BLaER1 (cell line): ENCODE results near the gene GPAT2.
"Not testable (repeated sequence)": the region's sequence is repeated elsewhere in the genome, so short reads cannot be mapped to it uniquely, and the experiment has no call there.

Experiments used
- H3K27ac ChIP-seq: shearing (Covaris generic); formaldehyde crosslinking; 2 replicates; pipeline ENCODE4 v1.8.1; 2022
- H3K27me3 ChIP-seq: shearing (Covaris generic); formaldehyde crosslinking; 2 replicates; pipeline ENCODE4 v1.8.1; 2022
- H3K36me3 ChIP-seq: shearing (Covaris generic); formaldehyde crosslinking; 2 replicates; pipeline ENCODE4 v1.8.1; 2022
- H3K4me1 ChIP-seq: shearing (Covaris generic); formaldehyde crosslinking; 2 replicates; pipeline ENCODE4 v1.8.1; 2022
- H3K4me2 ChIP-seq: shearing (Covaris generic); formaldehyde crosslinking; 2 replicates; pipeline ENCODE4 v1.8.1; 2022
- H3K4me3 ChIP-seq: shearing (Covaris generic); formaldehyde crosslinking; 2 replicates; pipeline ENCODE4 v1.8.1; 2022
- H3K9ac ChIP-seq: shearing (Covaris generic); formaldehyde crosslinking; 2 replicates; pipeline ENCODE4 v1.8.1; 2022
- H3K9me3 ChIP-seq: shearing (Covaris generic); formaldehyde crosslinking; 2 replicates; pipeline ENCODE4 v1.8.1; 2022
- H4K20me1 ChIP-seq: shearing (Covaris generic); formaldehyde crosslinking; 2 replicates; pipeline ENCODE4 v1.8.1; 2022
- Cebpa-rat ChIP-seq: shearing (Covaris generic); IDR thresholded peaks from 2 replicates; pipeline ENCODE4 v1.8.1; 2022

Gene GPAT2

GRCh38 chr2:96069878-96070277, 35.2 kb upstream of the GPAT2 start:
- not testable (repeated sequence) for H3K9me3 ChIP-seq, H3K4me2 ChIP-seq, H3K9ac ChIP-seq

DNA sequence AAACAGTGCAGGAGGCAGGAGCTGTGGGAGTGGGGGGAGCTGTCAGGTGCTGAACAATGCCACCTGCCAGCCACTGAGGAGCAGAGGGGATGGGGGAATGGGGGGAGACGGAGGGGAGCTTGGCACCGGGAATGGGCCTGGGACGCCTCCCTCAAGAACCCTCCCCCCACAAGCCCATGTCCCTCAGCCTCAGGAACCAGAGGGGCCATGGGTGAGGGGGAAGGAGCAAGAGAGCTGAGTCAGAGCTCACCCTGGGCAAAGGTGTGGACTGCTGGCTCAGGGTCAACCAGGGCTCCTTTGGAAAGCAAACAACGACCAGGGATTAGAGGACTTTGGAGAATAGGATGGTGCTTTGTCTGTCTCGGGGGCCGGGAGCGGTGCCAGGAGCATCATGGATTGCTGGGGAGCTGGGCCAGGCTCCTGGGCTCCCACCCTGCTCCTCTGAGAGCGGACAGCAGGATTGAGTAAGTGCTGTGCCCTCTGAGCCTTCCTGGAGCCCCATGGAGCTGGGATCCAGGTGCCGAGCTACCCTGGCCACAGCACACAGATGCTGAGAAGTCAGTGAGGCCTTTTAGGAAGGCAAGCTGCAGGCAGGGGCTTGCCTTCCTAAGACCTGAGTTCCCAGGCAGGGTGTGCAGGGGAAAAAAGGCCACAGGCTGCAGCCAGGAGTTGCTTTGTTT, 33.3 kb upstream of the GPAT2 start:
- H3K4me1 ChIP-seq, H3K4me3 ChIP-seq, H3K9me3 ChIP-seq, H4K20me1 ChIP-seq, H3K27ac ChIP-seq, H3K27me3 ChIP-seq, H3K9ac ChIP-seq, H3K4me2 ChIP-seq, H3K36me3 ChIP-seq: not testable (repeated sequence)

More at GRCh38 chr2:96069878-96070277, 35.2 kb upstream of the GPAT2 start:
- H4K20me1 ChIP-seq, H3K4me3 ChIP-seq, H3K4me1 ChIP-seq, H3K27ac ChIP-seq, H3K36me3 ChIP-seq, H3K27me3 ChIP-seq: not testable (repeated sequence)

- H3K27me3 ChIP-seq, H3K4me1 ChIP-seq, H3K4me3 ChIP-seq, H3K9ac ChIP-seq, H3K9me3 ChIP-seq, H3K27ac ChIP-seq, H3K4me2 ChIP-seq, H4K20me1 ChIP-seq, H3K36me3 ChIP-seq: not testable (repeated sequence)
Observed at GRCh38 chr2:96067098-96067660, 32.5 kb upstream of the GPAT2 start.

DNA sequence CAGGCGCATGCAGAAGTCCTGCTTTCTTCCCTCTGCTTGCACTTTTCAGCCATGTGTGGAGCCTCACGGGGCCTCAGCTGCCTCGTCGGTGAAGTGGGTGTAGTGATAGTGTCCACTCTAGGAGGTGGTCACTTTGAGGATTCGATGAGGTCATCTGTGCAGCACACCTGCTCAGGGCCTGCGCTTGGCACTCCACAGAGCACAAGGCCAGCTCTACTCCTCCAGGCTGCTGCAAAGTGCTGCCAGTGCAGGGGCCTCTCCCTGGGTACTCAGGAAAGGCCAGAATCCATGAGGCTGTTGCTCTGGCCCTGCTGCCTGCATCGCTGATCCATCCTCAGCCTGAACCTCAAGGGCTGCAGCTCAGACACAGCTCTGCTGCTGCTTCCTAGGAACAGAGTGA, 31.8 kb upstream of the GPAT2 start:
- H3K9ac ChIP-seq, H3K4me2 ChIP-seq, H3K4me3 ChIP-seq, H3K4me1 ChIP-seq, H3K9me3 ChIP-seq, H3K27me3 ChIP-seq, H4K20me1 ChIP-seq, H3K27ac ChIP-seq, H3K36me3 ChIP-seq: not testable (repeated sequence)

DNA sequence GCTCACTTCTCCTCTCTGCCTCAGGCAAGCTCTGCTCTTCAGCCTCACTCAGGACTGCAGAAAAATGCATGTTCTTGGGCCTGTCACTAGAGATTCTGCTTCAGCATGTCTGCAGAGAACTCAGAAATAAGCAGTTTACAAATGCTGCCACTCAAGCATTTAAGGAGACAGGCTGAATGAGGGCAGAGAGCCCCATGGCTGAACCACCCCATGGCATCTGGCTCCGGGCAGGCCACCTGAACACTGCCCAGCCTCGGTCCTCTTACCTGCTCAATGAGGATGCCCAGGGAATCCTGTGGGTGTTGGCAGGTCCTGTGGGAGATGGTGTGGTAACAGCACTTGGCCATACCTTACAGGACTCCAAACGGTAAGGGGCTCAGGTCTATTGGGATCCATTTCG, 31.2 kb upstream of the GPAT2 start:
- H3K27me3 ChIP-seq, H4K20me1 ChIP-seq, H3K36me3 ChIP-seq, H3K27ac ChIP-seq, H3K4me2 ChIP-seq, H3K9ac ChIP-seq, H3K9me3 ChIP-seq, H3K4me3 ChIP-seq, H3K4me1 ChIP-seq: not testable (repeated sequence)

- H3K27me3 ChIP-seq: no peaks in the 10 kb centered on the region
- no peak overlapping the region for H3K4me2 ChIP-seq
- H3K9ac ChIP-seq: no peak overlapping the region
- no peak overlapping the region for H3K4me3 ChIP-seq
- H3K36me3 ChIP-seq: no peaks in the 10 kb centered on the region
- H3K4me1 ChIP-seq: no peaks in the 10 kb centered on the region
- H3K9me3 ChIP-seq: no peaks in the 10 kb centered on the region
- H3K27ac ChIP-seq: no peak overlapping the region
- H4K20me1 ChIP-seq: no peaks in the 10 kb centered on the region
- TF ChIP-seq Cebpa-rat: no peak
Observed at GRCh38 chr2:96065381-96065930, 30.7 kb upstream of the GPAT2 start.

DNA sequence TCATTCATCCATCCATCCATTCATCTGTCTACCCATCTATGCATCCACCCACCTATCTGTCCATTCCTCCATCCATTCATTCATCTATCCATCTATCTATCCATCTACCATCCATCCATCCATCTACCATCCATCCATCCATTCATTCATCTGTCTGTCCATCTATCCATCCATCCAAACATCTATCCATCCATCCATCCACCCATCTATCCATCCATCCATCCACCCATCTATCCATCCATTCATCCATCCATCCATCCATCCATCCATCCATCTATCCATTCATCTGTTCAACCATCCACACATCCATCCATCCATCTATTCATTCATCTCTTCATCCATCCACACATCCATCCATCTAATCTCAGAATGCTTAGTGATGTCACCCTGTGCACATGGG, 30.0 kb upstream of the GPAT2 start:
- not testable (repeated sequence) for H4K20me1 ChIP-seq, H3K9me3 ChIP-seq

GRCh38 chr2:96064047-96064675, 29.4 kb upstream of the GPAT2 start:
- H4K20me1 ChIP-seq, H3K36me3 ChIP-seq, H3K9me3 ChIP-seq, H3K4me3 ChIP-seq, H3K9ac ChIP-seq, H3K4me1 ChIP-seq, H3K27ac ChIP-seq, H3K27me3 ChIP-seq, H3K4me2 ChIP-seq: not testable (repeated sequence)

More for the DNA sequence above, 30.0 kb upstream of the GPAT2 start:
- H3K4me3 ChIP-seq, H3K4me1 ChIP-seq, H3K27me3 ChIP-seq, H3K9ac ChIP-seq, H3K4me2 ChIP-seq, H3K36me3 ChIP-seq, H3K27ac ChIP-seq: not testable (repeated sequence)

GRCh38 chr2:96063116-96063899, 28.6 kb upstream of the GPAT2 start:
- H3K27ac ChIP-seq, H4K20me1 ChIP-seq, H3K4me3 ChIP-seq, H3K4me2 ChIP-seq, H3K9me3 ChIP-seq, H3K4me1 ChIP-seq, H3K9ac ChIP-seq, H3K27me3 ChIP-seq, H3K36me3 ChIP-seq: not testable (repeated sequence)

DNA sequence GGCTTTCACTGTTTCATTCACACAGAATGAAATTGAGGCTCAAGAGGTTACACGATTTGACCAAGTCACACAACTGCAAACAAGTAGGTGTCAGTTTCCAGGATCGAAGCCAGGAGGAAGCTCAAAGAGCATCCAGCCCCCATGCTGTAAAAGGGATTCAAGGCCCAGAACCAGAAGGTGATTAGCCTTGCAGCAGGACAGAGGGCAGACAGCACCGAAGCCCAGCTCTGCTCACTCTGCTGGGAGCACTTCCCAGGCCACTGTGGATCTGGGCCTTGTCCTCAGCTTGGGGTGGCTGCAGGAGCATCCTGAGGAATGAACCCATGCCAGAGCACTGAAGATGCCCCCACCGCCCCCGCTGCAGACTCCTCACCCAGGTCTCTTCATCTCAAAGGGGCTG, 27.8 kb upstream of the GPAT2 start:
- not testable (repeated sequence) for H3K9me3 ChIP-seq, H3K36me3 ChIP-seq, H4K20me1 ChIP-seq, H3K9ac ChIP-seq, H3K4me1 ChIP-seq, H3K4me2 ChIP-seq, H3K27ac ChIP-seq, H3K27me3 ChIP-seq, H3K4me3 ChIP-seq

DNA sequence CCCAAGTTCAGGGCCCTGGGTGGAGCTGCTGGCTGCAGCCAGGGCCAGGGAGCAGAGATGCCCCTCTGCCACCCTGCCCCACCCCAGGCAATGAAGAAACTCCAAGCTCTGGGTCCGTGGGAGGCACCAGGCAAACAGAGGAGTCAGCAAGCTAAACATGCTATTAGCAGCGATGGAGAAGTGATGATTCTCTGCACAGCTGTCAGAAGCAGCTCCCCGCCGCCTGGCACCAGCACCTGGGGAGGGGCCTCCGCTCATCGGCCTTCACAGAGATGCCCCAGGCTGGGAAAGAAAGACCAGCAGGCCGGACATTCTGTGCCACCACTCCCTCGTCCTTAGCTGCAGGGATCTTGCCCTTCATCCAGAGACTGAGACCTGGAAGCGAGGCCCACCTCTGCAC, 27.2 kb upstream of the GPAT2 start:
- H3K27ac ChIP-seq, H3K36me3 ChIP-seq, H3K4me1 ChIP-seq, H3K4me3 ChIP-seq, H4K20me1 ChIP-seq, H3K4me2 ChIP-seq, H3K9me3 ChIP-seq, H3K27me3 ChIP-seq, H3K9ac ChIP-seq: not testable (repeated sequence)

DNA sequence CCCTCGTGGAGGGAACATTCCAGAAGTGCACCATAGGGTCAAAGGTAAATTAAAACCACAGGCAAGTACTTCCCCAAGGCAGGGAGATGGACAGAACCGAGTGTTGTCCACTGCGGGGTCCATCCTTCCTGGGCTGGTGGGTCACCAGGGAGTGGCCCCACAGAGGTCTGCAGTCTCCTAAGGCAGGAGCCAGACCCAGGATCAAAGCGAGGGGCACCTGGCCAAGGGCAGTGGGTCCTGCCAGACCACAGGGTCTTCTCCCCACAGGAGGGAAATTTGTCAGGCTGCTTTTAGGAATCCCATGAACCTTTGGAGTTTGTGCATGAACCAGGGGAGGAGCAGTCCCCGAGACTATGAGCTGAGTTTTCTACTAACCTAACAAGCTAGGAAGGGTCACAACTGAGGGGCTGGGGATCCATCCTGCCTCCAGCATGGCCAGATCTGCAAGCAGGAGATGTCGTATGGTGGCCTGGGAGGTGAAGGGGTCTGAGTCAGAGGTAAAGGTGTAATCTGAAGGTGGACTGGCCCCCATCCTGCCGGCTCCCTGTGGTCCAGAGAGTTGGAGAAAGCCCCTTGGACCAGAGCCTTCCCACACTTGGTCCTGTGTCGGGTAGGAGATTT, 26.6 kb upstream of the GPAT2 start:
- not testable (repeated sequence) for H3K27me3 ChIP-seq, H3K36me3 ChIP-seq, H3K9me3 ChIP-seq, H3K4me3 ChIP-seq, H3K9ac ChIP-seq, H3K4me1 ChIP-seq, H3K4me2 ChIP-seq, H4K20me1 ChIP-seq, H3K27ac ChIP-seq

DNA sequence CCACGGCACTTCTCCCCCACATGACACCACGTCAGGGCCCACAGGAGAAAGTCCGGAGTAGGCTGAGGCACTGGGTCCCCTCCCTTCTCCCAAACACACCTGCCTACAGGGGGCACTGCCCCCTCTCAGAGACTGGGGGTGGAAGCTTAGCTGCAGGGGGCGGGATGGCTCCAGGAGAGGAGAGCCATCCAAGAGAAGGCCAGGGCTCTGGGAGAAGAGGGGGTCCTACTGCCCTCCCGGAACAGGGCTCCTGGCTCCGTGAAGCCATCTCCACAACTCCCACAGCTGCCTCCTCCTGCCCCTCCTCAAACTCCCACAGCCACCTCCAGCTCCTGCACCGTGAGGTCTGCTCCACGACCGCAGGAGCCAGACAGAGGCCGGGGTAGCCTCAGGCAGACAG, 25.6 kb upstream of the GPAT2 start:
- not testable (repeated sequence) for H3K27ac ChIP-seq, H3K9ac ChIP-seq, H4K20me1 ChIP-seq, H3K36me3 ChIP-seq, H3K27me3 ChIP-seq, H3K4me3 ChIP-seq, H3K4me2 ChIP-seq, H3K9me3 ChIP-seq, H3K4me1 ChIP-seq

DNA sequence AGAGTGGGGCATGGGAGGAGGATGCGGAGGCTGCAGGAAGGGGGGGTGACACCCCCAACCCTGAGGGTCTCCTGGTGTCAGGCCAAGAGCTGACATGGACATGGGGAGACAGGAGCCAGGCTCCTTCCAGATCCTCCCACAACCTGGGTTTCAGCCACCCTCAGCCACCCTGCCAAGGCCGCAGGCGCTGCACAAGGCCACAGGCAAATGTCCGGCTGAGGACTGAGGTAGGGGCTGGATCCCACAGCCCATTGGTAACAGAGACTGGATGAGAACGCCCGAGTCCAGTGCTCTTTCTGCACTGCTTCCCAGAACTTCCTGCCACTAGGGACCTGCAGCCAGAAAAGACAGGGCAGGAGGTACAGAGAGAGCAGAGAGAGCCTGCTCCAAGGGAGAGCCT, 24.7 kb upstream of the GPAT2 start:
- not testable (repeated sequence) for H3K9me3 ChIP-seq, H3K27me3 ChIP-seq, H4K20me1 ChIP-seq, H3K4me2 ChIP-seq, H3K27ac ChIP-seq, H3K36me3 ChIP-seq, H3K4me3 ChIP-seq, H3K4me1 ChIP-seq, H3K9ac ChIP-seq
